Measurements from ENCODE around the gene PLCL2.

The PLCL2 gene

GRCh38 chr3:17007284-17007683, 122.5 kb downstream of the PLCL2 start:
- no peaks in the 10 kb centered on the region for H3K36me3 ChIP-seq (ENCODE audit: insufficient read depth, low read length)
- no peak overlapping the region for H3K9ac ChIP-seq (ENCODE audit: low read length)
- H3K9me3 ChIP-seq (ENCODE audit: low read length): no peaks in the 10 kb centered on the region
- no peaks in the 10 kb centered on the region for H3K27me3 ChIP-seq (ENCODE audit: control insufficient read depth in 1 of 2, insufficient read depth in 2 of 2, low read length in 2 of 2)
- H3K27ac ChIP-seq (ENCODE audit: low read depth, low read length): no peak overlapping the region
- H3K4me3 ChIP-seq (ENCODE audit: low read depth in 1 of 2, low read length in 2 of 2): no peak overlapping the region
- H3K4me1 ChIP-seq (ENCODE audit: insufficient read depth, low read length): no peaks in the 10 kb centered on the region

- Histone ChIP-seq H3K27ac (ENCODE audit: low read depth, low read length) (no peak overlapping the region), H3K9me3 (ENCODE audit: low read length) (no peaks in the 10 kb centered on the region), H3K4me3 (ENCODE audit: low read depth in 1 of 2, low read length in 2 of 2) (no peak overlapping the region), H3K36me3 (ENCODE audit: insufficient read depth, low read length) (no peaks in the 10 kb centered on the region), H3K9ac (ENCODE audit: low read length) (no peak overlapping the region), H3K4me1 (ENCODE audit: insufficient read depth, low read length) (no peaks in the 10 kb centered on the region), H3K27me3 (ENCODE audit: control insufficient read depth in 1 of 2, insufficient read depth in 2 of 2, low read length in 2 of 2) (no peaks in the 10 kb centered on the region)
These were observed 125.1 kb downstream of the PLCL2 start for GRCh38 chr3:17009826-17010225.

GRCh38 chr3:17011728-17012338, 127.1 kb downstream of the PLCL2 start:
- no peak overlapping the region for H3K27ac ChIP-seq (ENCODE audit: low read depth, low read length)
- H3K4me3 ChIP-seq (ENCODE audit: low read depth in 1 of 2, low read length in 2 of 2): no peak overlapping the region

GRCh38 chr3:17013050-17013449, 128.3 kb downstream of the PLCL2 start:
- no peak overlapping the region for H3K27ac ChIP-seq (ENCODE audit: low read depth, low read length)
- no peaks in the 10 kb centered on the region for H3K36me3 ChIP-seq (ENCODE audit: insufficient read depth, low read length)
- H3K4me1 ChIP-seq (ENCODE audit: insufficient read depth, low read length): no peaks in the 10 kb centered on the region
- H3K9me3 ChIP-seq (ENCODE audit: low read length): no peaks in the 10 kb centered on the region
- H3K4me3 ChIP-seq (ENCODE audit: low read depth in 1 of 2, low read length in 2 of 2): no peak overlapping the region
- no peaks in the 10 kb centered on the region for H3K27me3 ChIP-seq (ENCODE audit: control insufficient read depth in 1 of 2, insufficient read depth in 2 of 2, low read length in 2 of 2)
- H3K9ac ChIP-seq (ENCODE audit: low read length): no peak overlapping the region

More at GRCh38 chr3:17011728-17012338, 127.1 kb downstream of the PLCL2 start:
- Histone ChIP-seq H3K4me1 (ENCODE audit: insufficient read depth, low read length) (no peaks in the 10 kb centered on the region), H3K9ac (ENCODE audit: low read length) (no peak overlapping the region), H3K9me3 (ENCODE audit: low read length) (no peaks in the 10 kb centered on the region), H3K36me3 (ENCODE audit: insufficient read depth, low read length) (no peaks in the 10 kb centered on the region), H3K27me3 (ENCODE audit: control insufficient read depth in 1 of 2, insufficient read depth in 2 of 2, low read length in 2 of 2) (no peaks in the 10 kb centered on the region)

- Histone ChIP-seq H3K4me1 (ENCODE audit: insufficient read depth, low read length) (no peaks in the 10 kb centered on the region), H3K4me3 (ENCODE audit: low read depth in 1 of 2, low read length in 2 of 2) (no peak overlapping the region), H3K9me3 (ENCODE audit: low read length) (no peaks in the 10 kb centered on the region), H3K36me3 (ENCODE audit: insufficient read depth, low read length) (no peaks in the 10 kb centered on the region), H3K27ac (ENCODE audit: low read depth, low read length) (no peak overlapping the region), H3K9ac (ENCODE audit: low read length) (no peak overlapping the region), H3K27me3 (ENCODE audit: control insufficient read depth in 1 of 2, insufficient read depth in 2 of 2, low read length in 2 of 2) (no peaks in the 10 kb centered on the region)
These were observed 128.8 kb downstream of the PLCL2 start for GRCh38 chr3:17013571-17013970.

GRCh38 chr3:17014284-17014683, 129.5 kb downstream of the PLCL2 start:
- Histone ChIP-seq H3K4me1 (ENCODE audit: insufficient read depth, low read length) (no peaks in the 10 kb centered on the region), H3K4me3 (ENCODE audit: low read depth in 1 of 2, low read length in 2 of 2) (no peak overlapping the region), H3K9me3 (ENCODE audit: low read length) (no peaks in the 10 kb centered on the region), H3K36me3 (ENCODE audit: insufficient read depth, low read length) (no peaks in the 10 kb centered on the region), H3K9ac (ENCODE audit: low read length) (no peak overlapping the region), H3K27me3 (ENCODE audit: control insufficient read depth in 1 of 2, insufficient read depth in 2 of 2, low read length in 2 of 2) (no peaks in the 10 kb centered on the region), H3K27ac (ENCODE audit: low read depth, low read length) (no peak overlapping the region)

- H3K9ac ChIP-seq (ENCODE audit: low read length): no peak overlapping the region
- no peaks in the 10 kb centered on the region for H3K27me3 ChIP-seq (ENCODE audit: control insufficient read depth in 1 of 2, insufficient read depth in 2 of 2, low read length in 2 of 2)
- H3K27ac ChIP-seq (ENCODE audit: low read depth, low read length): no peak overlapping the region
- H3K9me3 ChIP-seq (ENCODE audit: low read length): no peaks in the 10 kb centered on the region
- H3K4me3 ChIP-seq (ENCODE audit: low read depth in 1 of 2, low read length in 2 of 2): no peak overlapping the region
- H3K4me1 ChIP-seq (ENCODE audit: insufficient read depth, low read length): no peaks in the 10 kb centered on the region
- no peaks in the 10 kb centered on the region for H3K36me3 ChIP-seq (ENCODE audit: insufficient read depth, low read length)
These were observed 130.0 kb downstream of the PLCL2 start for GRCh38 chr3:17014709-17015108.

- Histone ChIP-seq H3K9me3 (ENCODE audit: low read length) (no peaks in the 10 kb centered on the region), H3K4me3 (ENCODE audit: low read depth in 1 of 2, low read length in 2 of 2) (no peak overlapping the region), H3K36me3 (ENCODE audit: insufficient read depth, low read length) (no peaks in the 10 kb centered on the region), H3K4me1 (ENCODE audit: insufficient read depth, low read length) (no peaks in the 10 kb centered on the region), H3K27ac (ENCODE audit: low read depth, low read length) (no peak overlapping the region), H3K27me3 (ENCODE audit: control insufficient read depth in 1 of 2, insufficient read depth in 2 of 2, low read length in 2 of 2) (no peaks in the 10 kb centered on the region), H3K9ac (ENCODE audit: low read length) (no peak overlapping the region)
These were observed 136.9 kb downstream of the PLCL2 start for GRCh38 chr3:17021614-17022013.

- Histone ChIP-seq H3K9me3 (ENCODE audit: low read length) (no peaks in the 10 kb centered on the region), H3K36me3 (ENCODE audit: insufficient read depth, low read length) (no peaks in the 10 kb centered on the region), H3K9ac (ENCODE audit: low read length) (no peak overlapping the region), H3K4me3 (ENCODE audit: low read depth in 1 of 2, low read length in 2 of 2) (no peak overlapping the region), H3K27me3 (ENCODE audit: control insufficient read depth in 1 of 2, insufficient read depth in 2 of 2, low read length in 2 of 2) (no peaks in the 10 kb centered on the region), H3K4me1 (ENCODE audit: insufficient read depth, low read length) (no peaks in the 10 kb centered on the region), H3K27ac (ENCODE audit: low read depth, low read length) (no peak overlapping the region)
These were observed 138.4 kb downstream of the PLCL2 start for GRCh38 chr3:17023006-17023664.

GRCh38 chr3:17025594-17026139, 140.9 kb downstream of the PLCL2 start:
- Histone ChIP-seq H3K4me1 (ENCODE audit: insufficient read depth, low read length) (no peaks in the 10 kb centered on the region), H3K27ac (ENCODE audit: low read depth, low read length) (no peak overlapping the region)

GRCh38 chr3:17027318-17027717, 142.6 kb downstream of the PLCL2 start:
- no peaks in the 10 kb centered on the region for H3K36me3 ChIP-seq (ENCODE audit: insufficient read depth, low read length)
- H3K4me1 ChIP-seq (ENCODE audit: insufficient read depth, low read length): no peaks in the 10 kb centered on the region
- no peak overlapping the region for H3K27ac ChIP-seq (ENCODE audit: low read depth, low read length)
- H3K27me3 ChIP-seq (ENCODE audit: control insufficient read depth in 1 of 2, insufficient read depth in 2 of 2, low read length in 2 of 2): no peaks in the 10 kb centered on the region
- no peak overlapping the region for H3K4me3 ChIP-seq (ENCODE audit: low read depth in 1 of 2, low read length in 2 of 2)
- no peak overlapping the region for H3K9ac ChIP-seq (ENCODE audit: low read length)
- no peaks in the 10 kb centered on the region for H3K9me3 ChIP-seq (ENCODE audit: low read length)

More at GRCh38 chr3:17025594-17026139, 140.9 kb downstream of the PLCL2 start:
- no peak overlapping the region for H3K9ac ChIP-seq (ENCODE audit: low read length)
- H3K4me3 ChIP-seq (ENCODE audit: low read depth in 1 of 2, low read length in 2 of 2): no peak overlapping the region
- no peaks in the 10 kb centered on the region for H3K27me3 ChIP-seq (ENCODE audit: control insufficient read depth in 1 of 2, insufficient read depth in 2 of 2, low read length in 2 of 2)
- no peaks in the 10 kb centered on the region for H3K9me3 ChIP-seq (ENCODE audit: low read length)
- H3K36me3 ChIP-seq (ENCODE audit: insufficient read depth, low read length): no peaks in the 10 kb centered on the region

GRCh38 chr3:17028363-17028762, 143.6 kb downstream of the PLCL2 start:
- Histone ChIP-seq H3K4me3 (ENCODE audit: low read depth in 1 of 2, low read length in 2 of 2) (no peak overlapping the region), H3K4me1 (ENCODE audit: insufficient read depth, low read length) (no peaks in the 10 kb centered on the region), H3K9me3 (ENCODE audit: low read length) (no peaks in the 10 kb centered on the region), H3K27ac (ENCODE audit: low read depth, low read length) (no peak overlapping the region), H3K36me3 (ENCODE audit: insufficient read depth, low read length) (no peaks in the 10 kb centered on the region), H3K9ac (ENCODE audit: low read length) (no peak overlapping the region), H3K27me3 (ENCODE audit: control insufficient read depth in 1 of 2, insufficient read depth in 2 of 2, low read length in 2 of 2) (no peaks in the 10 kb centered on the region)

All from muscle layer of colon (tissue), 2 donors.